Gastrocnemius medialis (tissue), 4 donors: ENCODE results near the gene LILRB2. TPM values are rescaled to one million over a fixed set of nuclear protein-coding genes. Genes with fewer than 3 reads are reported as not detected.
"Not testable (repeated sequence)": the region's sequence is repeated elsewhere in the genome, so short reads cannot be mapped to it uniquely, and the experiment has no call there.

ENCODE experiments used
- ATAC-seq, 2 donors: fragments of 150-250 bp; one replicate each; pipeline ENCODE4 v1.9.1; 2016
- DNase-seq, 2 donors: peaks; one replicate each; pipeline ENCODE4 v3.0.0-alpha.2; 2019
- H3K27ac ChIP-seq, 4 donors: fragments of 200-600 bp; sonication (generic); 1 replicate in 1 of 4; 2 replicates in 3 of 4; pipeline ENCODE4 v1.5.1; 2016 to 2018; ENCODE audit warnings: mild to moderate bottlenecking in 2 of 4, moderate library complexity in 1 of 4
- H3K27me3 ChIP-seq, 3 donors: fragments of 200-600 bp; sonication (generic) in 2 of 3; 1 replicate in 1 of 3; 2 replicates in 2 of 3; pipeline versions ENCODE4 v1.5.1 to v1.6.0; 2016 to 2019; ENCODE audit warnings: mild to moderate bottlenecking in 1 of 3, moderate library complexity in 1 of 3
- H3K36me3 ChIP-seq, 2 donors: fragments of 200-600 bp; sonication (generic) in 1 of 2; one replicate each; pipeline ENCODE4 v1.5.1; 2017 to 2018
- H3K4me1 ChIP-seq, 2 donors: fragments of 200-600 bp; sonication (generic) in 1 of 2; one replicate each; pipeline ENCODE4 v1.5.1; 2016 to 2017; ENCODE audit warnings: mild to moderate bottlenecking in 2 of 2
- H3K4me3 ChIP-seq, 4 donors: fragments of 200-600 bp; sonication (generic) in 3 of 4; 1 replicate in 1 of 4; 2 replicates in 3 of 4; pipeline ENCODE4 v1.5.1; 2016 to 2019; ENCODE audit warnings: mild to moderate bottlenecking in 2 of 4
- H3K9me3 ChIP-seq, 3 donors: fragments of 200-600 bp; sonication (generic) in 2 of 3; 1 replicate in 1 of 3; 2 replicates in 2 of 3; pipeline ENCODE4 v1.5.1; 2016 to 2019
- CTCF ChIP-seq, 5 experiments: fragments of 450-650 bp in 3 of 5; fragments of 200-600 bp in 2 of 5; sonication (generic) in 2 of 5; IDR thresholded peaks in 4 of 5; conservative IDR thresholded peaks in 1 of 5; 1 replicate in 4 of 5; 2 replicates in 1 of 5; pipeline ENCODE4 v1.5.1; 2016 to 2019; ENCODE audit warnings: antibody characterized with exemption in 5 of 5, mild to moderate bottlenecking in 3 of 5, moderate library complexity in 3 of 5
- POLR2A ChIP-seq, 2 donors: fragments of 450-650 bp; IDR thresholded peaks; one replicate each; pipeline ENCODE4 v1.6.1; 2017; ENCODE audit warnings: antibody characterized with exemption in 2 of 2, mild to moderate bottlenecking in 2 of 2, moderate library complexity in 2 of 2
- in situ Hi-C, 4 donors: fragments of 200-750 bp; cut with MboI; loops; one replicate each; pipeline versions ENCODE4 v1.15.0 to v1.8.0; 2017; ENCODE audit warnings: low sequenced_read_pairs in 4 of 4
- intact Hi-C: fragments of 100-400 bp; cut with DNase I; formaldehyde crosslinking; loops from one replicate; pipeline ENCODE4 v1.15.1; 2023; ENCODE audit warnings: low total_unique reads
- total RNA-seq, 4 donors: library from RNA; depleted of rRNA; stranded (reverse); fragments of >200 nt; gene quantifications; one replicate each; pipeline versions ENCODE4 v1.1.0 to v1.2.3, GENCODE V29; 2016

Gene LILRB2
- 1 to 10 TPM in 3 of 4 donors, under 1 TPM in 1; 0.61 to 1.3 (median 1.2) TPM for total RNA-seq

- Histone ChIP-seq H3K9me3 (no peaks in the 10 kb centered on the region), H3K4me1 (no peaks in the 10 kb centered on the region), H3K4me3 (no peak within 1 kb of the TSS), H3K27me3 (peaks cover 0 to 5% (median 0%) of the 10 kb centered on the region in 3 donors), H3K27ac (no peak within 1 kb of the TSS), H3K36me3 (no peaks in the 10 kb centered on the region)
- ATAC-seq = no peak
- no peak for DNase-seq
- in situ Hi-C loops (loop anchor here in 1 of 4 donors (5.0 kb wide), 1 partner anchor 306 kb away; no protein-coding TSS in a partner anchor), intact Hi-C loops (loop anchor here (5.0 kb wide), 1 partner anchor 306 kb away; no protein-coding TSS in a partner anchor)
- no peak for TF ChIP-seq POLR2A (IDR thresholded peaks at IDR 0.05)
- TF ChIP-seq CTCF (IDR thresholded peaks at IDR 0.05 in 4 of 5, conservative IDR thresholded peaks at IDR 0.05 in 1 of 5) = no peak
Measured at GRCh38 chr19:54281007-54281728, at the start of gene LILRB2. LILRB2 (minus strand) TSS chr19:54281110; CDS start chr19:54280496, 614 bp downstream.

- Histone ChIP-seq H3K4me3 (no peak overlapping the region), H3K27ac (no peak overlapping the region), H3K9me3 (no peaks in the 10 kb centered on the region), H3K4me1 (no peaks in the 10 kb centered on the region), H3K27me3 (no peaks in the 10 kb centered on the region), H3K36me3 (no peaks in the 10 kb centered on the region)
- no peak for TF ChIP-seq CTCF (IDR thresholded peaks at IDR 0.05 in 4 of 5, conservative IDR thresholded peaks at IDR 0.05 in 1 of 5)
- TF ChIP-seq POLR2A (IDR thresholded peaks at IDR 0.05) = no peak
- DNase-seq (no peak), ATAC-seq (no peak)
- intact Hi-C loops (no loop called here), in situ Hi-C loops (no loop called here)
Measured at GRCh38 chr19:54329476-54330165, 48.7 kb upstream of the LILRB2 start.

- H3K36me3 ChIP-seq, in situ Hi-C loops, DNase-seq, H3K27me3 ChIP-seq, H3K4me3 ChIP-seq, H3K27ac ChIP-seq, ATAC-seq, H3K4me1 ChIP-seq, H3K9me3 ChIP-seq, intact Hi-C loops: not testable (repeated sequence)
Measured at GRCh38 chr19:54328781-54329180, 47.9 kb upstream of the LILRB2 start.

- TF ChIP-seq CTCF (IDR thresholded peaks at IDR 0.05 in 4 of 5, conservative IDR thresholded peaks at IDR 0.05 in 1 of 5) = no peak
- DNase-seq (no peak), ATAC-seq (no peak)
- Histone ChIP-seq H3K4me3 (no peak overlapping the region), H3K4me1 (no peaks in the 10 kb centered on the region), H3K27ac (no peak overlapping the region), H3K9me3 (no peaks in the 10 kb centered on the region), H3K36me3 (no peaks in the 10 kb centered on the region), H3K27me3 (no peaks in the 10 kb centered on the region)
- intact Hi-C loops = loop anchor here (2.0 kb wide), 1 partner anchor 65 kb away; no protein-coding TSS in a partner anchor
- in situ Hi-C loops = no loop called here
Measured at GRCh38 chr19:54325631-54326030, 44.7 kb upstream of the LILRB2 start.

GRCh38 chr19:54325194-54325621 lies 44.3 kb upstream of the LILRB2 start:
- ATAC-seq (no peak), DNase-seq (no peak)
- H3K9me3 ChIP-seq = no peaks in the 10 kb centered on the region
- no peaks in the 10 kb centered on the region for H3K36me3 ChIP-seq
- no peak overlapping the region for H3K4me3 ChIP-seq
- in situ Hi-C loops = no loop called here
- H3K27ac ChIP-seq = no peak overlapping the region
- TF ChIP-seq CTCF (IDR thresholded peaks at IDR 0.05 in 4 of 5, conservative IDR thresholded peaks at IDR 0.05 in 1 of 5) = peak in 4 of 5 experiments; percentile 11 to 56 (median 32)
- no peak for TF ChIP-seq POLR2A (IDR thresholded peaks at IDR 0.05)
- no peaks in the 10 kb centered on the region for H3K27me3 ChIP-seq
- H3K4me1 ChIP-seq = no peaks in the 10 kb centered on the region
- intact Hi-C loops = loop anchor here (2.0 kb wide), 1 partner anchor 66 kb away; no protein-coding TSS in a partner anchor
